Transverse colon (tissue), 4 donors: Measurements from ENCODE around the gene FANCL. TPM values are rescaled to one million over a fixed set of nuclear protein-coding genes. Genes with fewer than 3 reads are reported as not detected.

Experiments
- DNase-seq: peaks from one replicate; pipeline ENCODE4 v3.0.0-alpha.2; 2019
- H3K27ac ChIP-seq, 4 donors: fragments of 200-600 bp; sonication (generic); 2 replicates each; pipeline ENCODE4 v1.5.1; 2016 to 2018; ENCODE audit warnings: inconsistent platforms in 4 of 4
- H3K27me3 ChIP-seq: fragments of 200-600 bp; sonication (generic); 2 replicates; pipeline ENCODE4 v1.5.1; 2017; ENCODE audit warnings: inconsistent platforms
- H3K36me3 ChIP-seq, 4 donors: fragments of 200-600 bp; sonication (generic); 2 replicates each; pipeline ENCODE4 v1.5.1; 2017 to 2019; ENCODE audit warnings: inconsistent platforms in 4 of 4
- H3K4me1 ChIP-seq, 4 donors: fragments of 200-600 bp; sonication (generic); 2 replicates each; pipeline ENCODE4 v1.5.1; 2017 to 2020; ENCODE audit warnings: inconsistent platforms in 4 of 4
- H3K4me3 ChIP-seq, 4 donors: fragments of 200-600 bp; sonication (generic); 1 replicate in 1 of 4; 2 replicates in 3 of 4; pipeline versions ENCODE4 v1.5.1 to v1.6.1; 2017 to 2019; ENCODE audit warnings: inconsistent platforms in 4 of 4
- H3K9me3 ChIP-seq, 2 donors: fragments of 200-600 bp; sonication (generic); 2 replicates each; pipeline ENCODE4 v1.5.1; 2017 to 2019; ENCODE audit warnings: inconsistent platforms in 2 of 2
- CTCF ChIP-seq, 5 experiments: fragments of 200-600 bp in 3 of 5; fragments of 450-650 bp in 2 of 5; sonication (generic) in 3 of 5; IDR thresholded peaks; 1 replicate in 2 of 5; 2 replicates in 3 of 5; pipeline ENCODE4 v1.5.1; 2016 to 2017; ENCODE audit warnings: antibody characterized with exemption in 5 of 5, inconsistent platforms in 3 of 5, mild to moderate bottlenecking in 2 of 5, moderate library complexity in 1 of 5
- EP300 ChIP-seq: sonication (generic); formaldehyde crosslinking; IDR thresholded peaks from one replicate; pipeline ENCODE4 v1.6.1; 2017; ENCODE audit warnings: antibody characterized with exemption, low read depth
- POLR2A ChIP-seq: fragments of 450-650 bp; IDR thresholded peaks from one replicate; pipeline ENCODE4 v1.6.1; 2016; ENCODE audit warnings: antibody characterized with exemption, mild to moderate bottlenecking, moderate library complexity
- POLR2AphosphoS5 ChIP-seq, 3 donors: sonication (generic); formaldehyde crosslinking; IDR thresholded peaks; one replicate each; pipeline ENCODE4 v1.6.1; 2016; ENCODE audit warnings: antibody characterized with exemption in 3 of 3
- WGBS, 2 donors: methylation state at CpG; one replicate each; pipeline ENCODE4 v1.1.5; 2018; ENCODE audit warnings: low coverage in 1 of 2; 5-methylcytosine and 5-hydroxymethylcytosine counted together
- in situ Hi-C, 4 donors: fragments of 200-750 bp; cut with MboI; loops; one replicate each; pipeline versions ENCODE4 v1.15.0 to v1.15.1; 2017; ENCODE audit warnings: low sequenced_read_pairs in 3 of 4, low pct_ligation_motif_present in 1 of 4, low pct_unique_long_range_greater_than_20kb in 1 of 4
- intact Hi-C: fragments of 100-400 bp; cut with DNase I; formaldehyde crosslinking; loops from one replicate; pipeline ENCODE4 v1.15.1; 2023; ENCODE audit warnings: low total_unique reads
- total RNA-seq, 4 donors: library from RNA; depleted of rRNA; stranded (reverse); fragments of >200 nt; gene quantifications; one replicate each; pipeline ENCODE4 v1.1.0, GENCODE V29; 2016

FANCL gene
- total RNA-seq, 4 donors from 2014 or later: 11.2 to 33.4 (median 25.6) TPM

- no peak for TF ChIP-seq POLR2A
- TF ChIP-seq POLR2AphosphoS5 (IDR thresholded peaks at IDR 0.05): no peak
- TF ChIP-seq EP300: no peak
- no peaks in the 10 kb centered on the region for H3K9me3 ChIP-seq
- in situ Hi-C loops (no loop called here), intact Hi-C loops (no loop called here)
- no peak overlapping the region for H3K27ac ChIP-seq
- H3K36me3 ChIP-seq: no peaks in the 10 kb centered on the region
- WGBS, 2 donors: 90 to 97% methylated on average over 3 of the region's 3 CpGs
- no peak for DNase-seq
- H3K27me3 ChIP-seq: no peaks in the 10 kb centered on the region
- no peak overlapping the region for H3K4me3 ChIP-seq
- H3K4me1 ChIP-seq: peaks cover 0 to 17% (median 2%) of the 10 kb centered on the region in 4 donors
Measured at GRCh38 chr2:58235170-58235569, 6.0 kb downstream of the FANCL start.

GRCh38 chr2:58228299-58228698 is 12.8 kb downstream of the FANCL start:
- Histone ChIP-seq H3K27me3 (no peaks in the 10 kb centered on the region), H3K36me3 (no peaks in the 10 kb centered on the region), H3K9me3 (no peaks in the 10 kb centered on the region), H3K4me1 (peaks cover 0 to 1% (median 0%) of the 10 kb centered on the region in 4 donors), H3K27ac (no peak overlapping the region), H3K4me3 (no peak overlapping the region)
- WGBS, 2 donors: 60 to 64% methylated on average over 1 of the region's 1 CpG
- in situ Hi-C loops: no loop called here
- DNase-seq: no peak
- intact Hi-C loops: no loop called here
- TF ChIP-seq CTCF (IDR thresholded peaks at IDR 0.05) (no peak), EP300 (no peak), POLR2AphosphoS5 (IDR thresholded peaks at IDR 0.05) (no peak), POLR2A (no peak)

GRCh38 chr2:58227171-58227917 is 13.8 kb downstream of the FANCL start:
- in situ Hi-C loops: no loop called here
- H3K4me3 ChIP-seq: no peak overlapping the region
- no peak for DNase-seq
- H3K36me3 ChIP-seq: no peaks in the 10 kb centered on the region
- H3K27ac ChIP-seq: no peak overlapping the region
- no peak for TF ChIP-seq EP300
- TF ChIP-seq CTCF (IDR thresholded peaks at IDR 0.05): no peak
- TF ChIP-seq POLR2AphosphoS5 (IDR thresholded peaks at IDR 0.05): no peak
- TF ChIP-seq POLR2A: no peak
- intact Hi-C loops: no loop called here
- no peaks in the 10 kb centered on the region for H3K4me1 ChIP-seq
- no peaks in the 10 kb centered on the region for H3K9me3 ChIP-seq
- WGBS, 2 donors: 98 to 100% methylated on average over 1 to 16 of the region's 16 CpGs
- no peaks in the 10 kb centered on the region for H3K27me3 ChIP-seq

- in situ Hi-C loops (no loop called here), intact Hi-C loops (no loop called here)
- TF ChIP-seq CTCF (IDR thresholded peaks at IDR 0.05) (no peak), POLR2A (no peak), POLR2AphosphoS5 (IDR thresholded peaks at IDR 0.05) (no peak), EP300 (no peak)
- Histone ChIP-seq H3K36me3 (peaks cover 0 to 7% (median 2%) of the 10 kb centered on the region in 4 donors), H3K27ac (no peak overlapping the region), H3K4me3 (no peak overlapping the region), H3K4me1 (no peaks in the 10 kb centered on the region), H3K9me3 (no peaks in the 10 kb centered on the region), H3K27me3 (no peaks in the 10 kb centered on the region)
- WGBS, 2 donors: 88 to 100% methylated on average over 1 to 2 of the region's 2 CpGs
- DNase-seq: no peak
Measured at GRCh38 chr2:58221909-58222308, 19.2 kb downstream of the FANCL start.
